Lung (tissue), 12 donors: ENCODE data around the gene TPSD1. TPM values are rescaled to one million over a fixed set of nuclear protein-coding genes. Genes with fewer than 3 reads are reported as not detected.

Source experiments
- ATAC-seq: fragments of 200-7000 bp; cut with Tn5 transposase; one replicate; pipeline ENCODE4 v1.9.1; 2020; ENCODE audit warnings: moderate number of reproducible peaks; ENCODE audit not compliant: insufficient read depth, low FRiP score
- DNase-seq, 3 donors: peaks; one replicate each; pipeline ENCODE4 v3.0.0-alpha.2; 2013 to 2017
- H3K27ac ChIP-seq, 2 donors: one replicate each; pipeline ENCODE4 v1.5.1; 2013; ENCODE audit warnings: mild to moderate bottlenecking in 2 of 2, moderate library complexity in 2 of 2, control low read depth in 1 of 2, inconsistent platforms in 1 of 2, low read depth in 1 of 2, low read length in 1 of 2
- H3K27me3 ChIP-seq, 3 donors: one replicate each; pipeline ENCODE4 v1.5.1; 2013; ENCODE audit warnings: low read length in 2 of 3; ENCODE audit not compliant: control insufficient read depth in 3 of 3, insufficient read depth in 3 of 3
- H3K36me3 ChIP-seq, 4 donors: one replicate each; pipeline ENCODE4 v1.5.1; 2013; ENCODE audit warnings: low read length in 4 of 4, mild to moderate bottlenecking in 1 of 4, moderate library complexity in 1 of 4; ENCODE audit not compliant: control insufficient read depth in 4 of 4, insufficient read depth in 4 of 4
- H3K4me1 ChIP-seq, 5 donors: one replicate each; pipeline ENCODE4 v1.5.1; 2013; ENCODE audit warnings: low read length in 5 of 5, mild to moderate bottlenecking in 2 of 5, moderate library complexity in 1 of 5; ENCODE audit not compliant: control insufficient read depth in 5 of 5, insufficient read depth in 5 of 5
- H3K4me3 ChIP-seq: one replicate; pipeline ENCODE4 v1.5.1; 2013; ENCODE audit warnings: mild to moderate bottlenecking, control low read depth, moderate library complexity
- H3K9ac ChIP-seq, 2 donors: one replicate each; pipeline ENCODE4 v1.5.1; 2013; ENCODE audit warnings: low read length in 2 of 2, control low read depth in 1 of 2; ENCODE audit not compliant: insufficient read depth in 1 of 2
- H3K9me3 ChIP-seq, 4 donors: one replicate each; pipeline ENCODE4 v1.5.1; 2013; ENCODE audit warnings: low read length in 3 of 4, mild to moderate bottlenecking in 1 of 4, moderate library complexity in 1 of 4; ENCODE audit not compliant: control insufficient read depth in 4 of 4, insufficient read depth in 3 of 4
- CTCF ChIP-seq: IDR thresholded peaks from 2 replicates; pipeline ENCODE4 v1.5.1; 2012; ENCODE audit warnings: mild to moderate bottlenecking; ENCODE audit errors: control extremely low read depth, extremely low read depth
- WGBS, 2 donors: extraction: QIAGEN DNeasy Blood & Tissue Kit; methylation state at CpG; one replicate each; pipeline ENCODE4 v1.1.7; 2013; 5-methylcytosine and 5-hydroxymethylcytosine counted together
- polyA plus RNA-seq, 2 donors: library from polyadenylated mRNA; stranded (reverse); fragments of 200-250 nt; gene quantifications; one replicate each; pipeline ENCODE4 v1.2.1, GENCODE V29; 2013
- total RNA-seq, 2 donors: library from RNA; depleted of rRNA in 1 of 2; stranded (reverse); fragments of >200 nt in 1 of 2; gene quantifications; one replicate each; pipeline ENCODE4 v1.2.1, GENCODE V29; 2014 to 2021
- donor health status: control.
- donor health status: control.
- donor health status: Bipolar disorder and iron deficiency.
- donor health status: healthy.
- donor health status: DM: yes; HTN: yes; CAD: no.

Gene TPSD1
- total and polyA plus RNA-seq, 4 donors: 0.54 to 7.0 (median 2.9) TPM; not detected in 1

- no peaks in the 10 kb centered on the region for H3K36me3 ChIP-seq
- WGBS, 2 donors: 11 to 16% methylated on average over 44 to 47 of the region's 47 CpGs
- no peak overlapping the region for H3K9ac ChIP-seq
- DNase-seq: no peak
- peaks cover 6 to 40% (median 17%) of the 10 kb centered on the region in 3 donors for H3K27me3 ChIP-seq
- H3K4me1 ChIP-seq: peaks cover 0 to 7% (median 0%) of the 10 kb centered on the region in 5 donors
- no peak for ATAC-seq
- no peak overlapping the region for H3K27ac ChIP-seq
- peaks cover 0 to 11% (median 0%) of the 10 kb centered on the region in 4 donors for H3K9me3 ChIP-seq
- H3K4me3 ChIP-seq: no peak overlapping the region
- no peak for TF ChIP-seq CTCF
These were observed 5.4 kb downstream of the TPSD1 start for GRCh38 chr16:1261131-1261892.

- peaks cover 6 to 40% (median 17%) of the 10 kb centered on the region in 3 donors for H3K27me3 ChIP-seq
- no peak for DNase-seq
- WGBS, 2 donors: 85 to 87% methylated on average over 32 of the region's 32 CpGs
These were observed 6.5 kb downstream of the TPSD1 start for GRCh38 chr16:1262210-1262845.

GRCh38 chr16:1262846-1263221 is 7.0 kb downstream of the TPSD1 start:
- DNase-seq: no peak
- Histone ChIP-seq H3K4me3 (no peak overlapping the region), H3K36me3 (no peaks in the 10 kb centered on the region), H3K9me3 (peaks cover 0 to 15% (median 0%) of the 10 kb centered on the region in 4 donors), H3K9ac (no peak overlapping the region), H3K27me3 (peaks cover 6 to 40% (median 17%) of the 10 kb centered on the region in 3 donors), H3K27ac (no peak overlapping the region), H3K4me1 (peaks cover 0 to 7% (median 0%) of the 10 kb centered on the region in 5 donors)
- ATAC-seq: no peak
- 81 to 87% methylated on average over 9 of the region's 9 CpGs for WGBS, 2 donors
- no peak for TF ChIP-seq CTCF

More at GRCh38 chr16:1262210-1262845, 6.5 kb downstream of the TPSD1 start:
- no peak overlapping the region for H3K4me3 ChIP-seq
- H3K9ac ChIP-seq: no peak overlapping the region
- no peak for TF ChIP-seq CTCF
- peaks cover 0 to 15% (median 0%) of the 10 kb centered on the region in 4 donors for H3K9me3 ChIP-seq
- H3K36me3 ChIP-seq: no peaks in the 10 kb centered on the region
- ATAC-seq: no peak
- H3K4me1 ChIP-seq: peaks cover 0 to 7% (median 0%) of the 10 kb centered on the region in 5 donors
- H3K27ac ChIP-seq: no peak overlapping the region
